HCT116 (cell line): ENCODE data around the gene ZMYM2.
A peak's percentile ranks its signal among the peaks of the same experiment; 100 is the strongest.

Experiments
- CEBPB ChIP-seq: IDR thresholded peaks from 2 replicates; pipeline ENCODE4 v1.6.1; 2012; ENCODE audit warnings: low read depth
- CTCF ChIP-seq, 3 experiments: fragments of 200-600 bp in 1 of 3; sonication (generic) in 1 of 3; IDR thresholded peaks in 2 of 3; conservative IDR thresholded peaks in 1 of 3; 2 replicates each; pipeline ENCODE4 v1.5.1; 2012 to 2017; ENCODE audit warnings: low read depth in 2 of 3, low read length in 2 of 3, antibody characterized with exemption in 1 of 3, borderline replicate concordance in 1 of 3, control low read depth in 1 of 3, mild to moderate bottlenecking in 1 of 3, mixed read lengths in 1 of 3, mixed run types in 1 of 3, moderate library complexity in 1 of 3; ENCODE audit not compliant: insufficient read depth in 1 of 3
- EZH2 ChIP-seq: fragments of 200-600 bp; sonication (generic); IDR thresholded peaks from 2 replicates; pipeline ENCODE4 v1.6.1; 2017; ENCODE audit warnings: antibody characterized with exemption, mixed run types
- EZH2phosphoT487 ChIP-seq: fragments of 200-600 bp; IDR thresholded peaks from 2 replicates; pipeline ENCODE4 v1.6.1; 2018; ENCODE audit warnings: antibody characterized with exemption, borderline replicate concordance
- FOSL1 ChIP-seq: IDR thresholded peaks from 2 replicates; pipeline ENCODE4 v1.6.1; 2012; ENCODE audit warnings: low read depth
- JUND ChIP-seq: IDR thresholded peaks from 2 replicates; pipeline ENCODE4 v1.6.1; 2012
- POLR2A ChIP-seq: IDR thresholded peaks from 2 replicates; pipeline ENCODE4 v1.7.0; 2011; ENCODE audit warnings: borderline replicate concordance; ENCODE audit not compliant: insufficient read depth, insufficient read length; ENCODE audit errors: extremely low read depth
- POLR2AphosphoS5 ChIP-seq: IDR thresholded peaks from 2 replicates; pipeline ENCODE4 v1.6.1; 2011; ENCODE audit warnings: mild to moderate bottlenecking, low read depth, low read length, moderate library complexity
- RAD21 ChIP-seq: IDR thresholded peaks from 2 replicates; pipeline ENCODE4 v1.6.1; 2012; ENCODE audit warnings: low read depth, mild to moderate bottlenecking
- SRF ChIP-seq: IDR thresholded peaks from 2 replicates; pipeline ENCODE4 v1.6.1; 2012; ENCODE audit warnings: low read depth
- ZFX ChIP-seq: fragments of 450-650 bp; IDR thresholded peaks from 2 replicates; pipeline ENCODE4 v1.6.1; 2017
- TF ChIP-seq, protein P1 (sequence below): IDR thresholded peaks from 2 replicates; pipeline ENCODE4 v1.6.1; 2012
- TF ChIP-seq, protein P2 (sequence below): IDR thresholded peaks from 2 replicates; pipeline ENCODE4 v1.6.1; 2011; ENCODE audit warnings: mild to moderate bottlenecking, low read length, moderate library complexity; ENCODE audit not compliant: insufficient replicate concordance; ENCODE audit errors: extremely low read depth

DNA sequence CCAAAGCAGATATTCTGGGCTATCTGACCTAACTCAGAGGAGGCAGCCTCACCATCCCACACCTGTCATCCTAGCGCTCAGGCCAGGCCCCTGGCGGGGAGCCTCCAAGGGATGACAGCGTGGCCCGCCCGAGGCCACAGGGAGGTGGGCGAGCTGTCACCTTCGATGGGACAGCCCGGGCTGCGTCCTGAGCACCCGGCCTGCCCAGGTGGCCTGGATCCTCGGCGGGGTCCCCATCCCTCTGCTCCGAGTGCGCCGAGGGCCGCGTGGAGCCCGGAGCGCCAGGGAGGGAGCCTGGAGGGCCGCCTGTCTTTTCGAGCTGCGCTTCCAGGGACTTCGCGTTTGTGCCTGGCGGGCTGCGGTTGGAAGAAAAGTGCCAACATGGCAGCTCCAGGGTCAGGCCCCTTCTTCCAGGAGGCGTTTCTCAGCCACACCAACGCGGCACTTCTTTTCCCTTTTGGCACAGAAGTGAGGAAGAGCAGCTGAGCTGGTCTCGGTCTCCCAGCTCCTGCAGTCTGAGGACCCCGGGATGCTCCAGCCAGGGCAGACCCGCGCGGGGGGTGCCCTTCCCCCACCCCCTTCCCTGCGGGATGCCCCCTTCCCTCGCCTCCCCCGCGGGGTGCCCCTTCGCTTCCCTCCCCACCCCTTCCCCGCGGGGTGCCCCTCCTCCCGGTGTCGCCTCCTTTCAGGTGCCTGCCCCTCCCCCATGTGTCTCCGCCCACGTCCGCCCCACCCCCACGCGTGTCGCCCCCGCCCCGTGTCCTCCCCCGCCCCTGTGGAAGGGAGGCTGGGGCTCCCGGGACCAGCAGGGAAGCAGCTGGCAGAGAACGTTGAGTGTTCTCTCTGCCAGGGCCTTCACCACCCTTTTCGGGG is 160.0 kb downstream of the ZMYM2 start:
- TF ChIP-seq CTCF (IDR thresholded peaks at IDR 0.05 in 2 of 3, conservative IDR thresholded peaks at IDR 0.05 in 1 of 3; ENCODE audit: borderline replicate concordance in 1 of 3, insufficient read depth in 1 of 3, low read depth in 2 of 3, low read length in 2 of 3) (no peak; a peak in 1 of 6 replicates), POLR2A (no peak), RAD21 (no peak), FOSL1 (no peak), POLR2AphosphoS5 (no peak), EZH2phosphoT487 (no peak), CEBPB (no peak), JUND (no peak), ZFX (peak; percentile 34; the same call in 1 of the 2 replicates), EZH2 (no peak), SRF (no peak)
- TF ChIP-seq, protein P1, sequence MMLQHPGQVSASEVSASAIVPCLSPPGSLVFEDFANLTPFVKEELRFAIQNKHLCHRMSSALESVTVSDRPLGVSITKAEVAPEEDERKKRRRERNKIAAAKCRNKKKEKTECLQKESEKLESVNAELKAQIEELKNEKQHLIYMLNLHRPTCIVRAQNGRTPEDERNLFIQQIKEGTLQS, result no peak
- TF ChIP-seq, protein P2, sequence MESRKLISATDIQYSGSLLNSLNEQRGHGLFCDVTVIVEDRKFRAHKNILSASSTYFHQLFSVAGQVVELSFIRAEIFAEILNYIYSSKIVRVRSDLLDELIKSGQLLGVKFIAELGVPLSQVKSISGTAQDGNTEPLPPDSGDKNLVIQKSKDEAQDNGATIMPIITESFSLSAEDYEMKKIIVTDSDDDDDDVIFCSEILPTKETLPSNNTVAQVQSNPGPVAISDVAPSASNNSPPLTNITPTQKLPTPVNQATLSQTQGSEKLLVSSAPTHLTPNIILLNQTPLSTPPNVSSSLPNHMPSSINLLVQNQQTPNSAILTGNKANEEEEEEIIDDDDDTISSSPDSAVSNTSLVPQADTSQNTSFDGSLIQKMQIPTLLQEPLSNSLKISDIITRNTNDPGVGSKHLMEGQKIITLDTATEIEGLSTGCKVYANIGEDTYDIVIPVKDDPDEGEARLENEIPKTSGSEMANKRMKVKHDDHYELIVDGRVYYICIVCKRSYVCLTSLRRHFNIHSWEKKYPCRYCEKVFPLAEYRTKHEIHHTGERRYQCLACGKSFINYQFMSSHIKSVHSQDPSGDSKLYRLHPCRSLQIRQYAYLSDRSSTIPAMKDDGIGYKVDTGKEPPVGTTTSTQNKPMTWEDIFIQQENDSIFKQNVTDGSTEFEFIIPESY, result no peak
